Right cardiac atrium (tissue), 5 donors: ENCODE measurements around the gene PIGX. TPM values are rescaled to one million over a fixed set of nuclear protein-coding genes. Genes with fewer than 3 reads are reported as not detected.
A peak's percentile ranks its signal among the peaks of the same experiment; 100 is the strongest.
"Not testable (repeated sequence)": the region's sequence is repeated elsewhere in the genome, so short reads cannot be mapped to it uniquely, and the experiment has no call there.

Experiments
- ATAC-seq, 2 donors: fragments of 200-7000 bp; cut with Tn5 transposase; one replicate each; pipeline versions ENCODE4 v1.8.0 to v1.9.1; 2020; ENCODE audit warnings: moderate library complexity in 2 of 2, mild to moderate bottlenecking in 1 of 2
- DNase-seq, 3 donors: peaks; one replicate each; pipeline ENCODE4 v3.0.0-alpha.2; 2020
- H3K27ac ChIP-seq: one replicate; pipeline ENCODE4 v1.5.1; 2013; ENCODE audit warnings: mild to moderate bottlenecking, low read length, control low read depth, moderate library complexity
- H3K27me3 ChIP-seq: one replicate; pipeline ENCODE4 v1.6.1; 2013; ENCODE audit not compliant: control insufficient read depth, insufficient read depth
- H3K4me1 ChIP-seq: one replicate; pipeline ENCODE4 v1.6.1; 2013; ENCODE audit warnings: low read length; ENCODE audit not compliant: control insufficient read depth, insufficient read depth
- H3K4me3 ChIP-seq: one replicate; pipeline ENCODE4 v1.5.1; 2013; ENCODE audit warnings: low read length, control low read depth
- H3K9me3 ChIP-seq: one replicate; pipeline ENCODE4 v1.6.1; 2013; ENCODE audit warnings: low read length; ENCODE audit not compliant: control insufficient read depth
- WGBS: extraction: QIAGEN DNeasy Blood & Tissue Kit; methylation state at CpG from one replicate; pipeline ENCODE4 v1.1.7; 2013; 5-methylcytosine and 5-hydroxymethylcytosine counted together
- intact Hi-C, 4 donors: fragments of 100-400 bp; cut with DNase I; formaldehyde crosslinking; loops; one replicate each; pipeline versions ENCODE4 v1.11.0 to v1.14.0; 2022 to 2023
- polyA plus RNA-seq: library from polyadenylated mRNA; stranded (reverse); fragments of 200-250 nt; gene quantifications from one replicate; pipeline ENCODE4 v1.2.3, GENCODE V29; 2013
- total RNA-seq, 4 donors: library from RNA; stranded (reverse); fragmentation: NEBNext Ultra II Directional; extraction: Animal tissue kit (Norgen Biotek cat#: 25700); gene quantifications; one replicate each; pipeline ENCODE4 v1.2.1, GENCODE V29; 2021
- donor health status: healthy with polysubstance abuse.
- donor health status: DM: no; HTN: yes; CAD: no.
- donor health status: DM: no; HTN: no; CAD: no.
- donor health status: DM: no; HTN: yes; CAD: no; lungs with severe emphysema.
- donor health status: DM: yes; HTN: yes; CAD: no.

Gene PIGX
- total and polyA plus RNA-seq, 5 donors = 12.0 to 18.4 (median 16.0) TPM

- Histone ChIP-seq H3K4me3 (no peak overlapping the region), H3K27ac (no peak overlapping the region), H3K27me3 (no peaks in the 10 kb centered on the region), H3K9me3 (no peaks in the 10 kb centered on the region), H3K4me1 (no peaks in the 10 kb centered on the region)
- ATAC-seq (no peak), DNase-seq (no peak)
- WGBS = 97% methylated on average over 4 of the region's 4 CpGs
- intact Hi-C loops = no loop called here
These were observed 24.6 kb downstream of the PIGX start for GRCh38 chr3:196736670-196737374.

- no peak for ATAC-seq
These were observed 25.5 kb downstream of the PIGX start for GRCh38 chr3:196737655-196738054.

GRCh38 chr3:196739671-196740480, 27.7 kb downstream of the PIGX start, which contains the start of gene PAK2:
PAK2 (plus strand) TSS chr3:196739857; CDS start chr3:196782647, 42,790 bp downstream.
- H3K4me1 ChIP-seq = no peaks in the 10 kb centered on the region
- H3K27ac ChIP-seq = peak within 1 kb of the TSS; percentile 82
- H3K9me3 ChIP-seq = no peaks in the 10 kb centered on the region
- ATAC-seq = peak; percentile 98 to 99
- no peaks in the 10 kb centered on the region for H3K27me3 ChIP-seq
- peak; percentile 93 to 97 (median 97) for DNase-seq
- intact Hi-C loops = no loop called here
- WGBS = under 1% methylated on average over 86 of the region's 86 CpGs
- H3K4me3 ChIP-seq = peak within 1 kb of the TSS; percentile 87

More at GRCh38 chr3:196737655-196738054, 25.5 kb downstream of the PIGX start:
- intact Hi-C loops = no loop called here
- Histone ChIP-seq H3K4me3 (no peak overlapping the region), H3K27me3 (no peaks in the 10 kb centered on the region), H3K4me1 (no peaks in the 10 kb centered on the region), H3K9me3 (no peaks in the 10 kb centered on the region), H3K27ac (no peak overlapping the region)
- WGBS = 90% methylated on average over 6 of the region's 6 CpGs
- DNase-seq = no peak

- WGBS = under 1% methylated on average over 30 of the region's 30 CpGs
These were observed 28.5 kb downstream of the PIGX start for GRCh38 chr3:196740481-196741248.

GRCh38 chr3:196741249-196741889, 29.2 kb downstream of the PIGX start:
- no peaks in the 10 kb centered on the region for H3K9me3 ChIP-seq
- intact Hi-C loops = no loop called here
- WGBS = 29% methylated on average over 5 of the region's 5 CpGs
- no peaks in the 10 kb centered on the region for H3K27me3 ChIP-seq
- H3K4me1 ChIP-seq = no peaks in the 10 kb centered on the region
- ATAC-seq (no peak), DNase-seq (no peak)
- peak overlapping the region; percentile 82 for H3K27ac ChIP-seq
- H3K4me3 ChIP-seq = peak overlapping the region; percentile 87

More at GRCh38 chr3:196740481-196741248, 28.5 kb downstream of the PIGX start:
- Histone ChIP-seq H3K4me1 (no peaks in the 10 kb centered on the region), H3K4me3 (peak overlapping the region; percentile 87), H3K27me3 (no peaks in the 10 kb centered on the region), H3K9me3 (no peaks in the 10 kb centered on the region), H3K27ac (peak overlapping the region; percentile 82)
- ATAC-seq = peak; percentile 1 to 31
- DNase-seq = peak in 1 of 3 donors; percentile 59
- intact Hi-C loops = no loop called here

GRCh38 chr3:196743569-196743968, 31.4 kb downstream of the PIGX start:
- 95% methylated on average over 10 of the region's 10 CpGs for WGBS
- DNase-seq, H3K4me3 ChIP-seq, intact Hi-C loops, H3K4me1 ChIP-seq, H3K27ac ChIP-seq, H3K27me3 ChIP-seq, H3K9me3 ChIP-seq, ATAC-seq: not testable (repeated sequence)

GRCh38 chr3:196749125-196749524, 36.9 kb downstream of the PIGX start:
- ATAC-seq = peak in 1 of 2 donors; percentile 29

GRCh38 chr3:196753201-196753600, 41.0 kb downstream of the PIGX start:
- Histone ChIP-seq H3K27me3 (no peaks in the 10 kb centered on the region), H3K9me3 (no peaks in the 10 kb centered on the region), H3K4me3 (no peak overlapping the region), H3K4me1 (peaks cover 3% of the 10 kb centered on the region), H3K27ac (no peak overlapping the region)
- ATAC-seq (no peak), DNase-seq (no peak)
- intact Hi-C loops = no loop called here
- 94% methylated on average over 8 of the region's 8 CpGs for WGBS

More at GRCh38 chr3:196749125-196749524, 36.9 kb downstream of the PIGX start:
- DNase-seq = no peak
- Histone ChIP-seq H3K27ac (no peak overlapping the region), H3K4me3 (no peak overlapping the region), H3K27me3 (no peaks in the 10 kb centered on the region), H3K9me3 (no peaks in the 10 kb centered on the region), H3K4me1 (peaks cover 2% of the 10 kb centered on the region)
- 89% methylated on average over 8 of the region's 8 CpGs for WGBS
- intact Hi-C loops = no loop called here

- ATAC-seq (peak in 1 of 2 donors; percentile 25), DNase-seq (no peak)
- Histone ChIP-seq H3K27me3 (no peaks in the 10 kb centered on the region), H3K9me3 (no peaks in the 10 kb centered on the region), H3K27ac (no peak overlapping the region), H3K4me1 (peaks cover 3% of the 10 kb centered on the region), H3K4me3 (no peak overlapping the region)
- intact Hi-C loops = no loop called here
- WGBS = 70% methylated on average over 9 of the region's 9 CpGs
These were observed 42.2 kb downstream of the PIGX start for GRCh38 chr3:196754091-196754981.

GRCh38 chr3:196756732-196757131, 44.6 kb downstream of the PIGX start:
- intact Hi-C loops = no loop called here
- no peak for DNase-seq
- ATAC-seq = no peak
- H3K27me3 ChIP-seq = no peaks in the 10 kb centered on the region
- no peak overlapping the region for H3K27ac ChIP-seq
- H3K4me1 ChIP-seq = peaks cover 3% of the 10 kb centered on the region
- H3K4me3 ChIP-seq = no peak overlapping the region
- H3K9me3 ChIP-seq = no peaks in the 10 kb centered on the region
- 97% methylated on average over 4 of the region's 4 CpGs for WGBS
